Measurements from ENCODE around the gene CRYBA4.

CRYBA4 gene

DNA sequence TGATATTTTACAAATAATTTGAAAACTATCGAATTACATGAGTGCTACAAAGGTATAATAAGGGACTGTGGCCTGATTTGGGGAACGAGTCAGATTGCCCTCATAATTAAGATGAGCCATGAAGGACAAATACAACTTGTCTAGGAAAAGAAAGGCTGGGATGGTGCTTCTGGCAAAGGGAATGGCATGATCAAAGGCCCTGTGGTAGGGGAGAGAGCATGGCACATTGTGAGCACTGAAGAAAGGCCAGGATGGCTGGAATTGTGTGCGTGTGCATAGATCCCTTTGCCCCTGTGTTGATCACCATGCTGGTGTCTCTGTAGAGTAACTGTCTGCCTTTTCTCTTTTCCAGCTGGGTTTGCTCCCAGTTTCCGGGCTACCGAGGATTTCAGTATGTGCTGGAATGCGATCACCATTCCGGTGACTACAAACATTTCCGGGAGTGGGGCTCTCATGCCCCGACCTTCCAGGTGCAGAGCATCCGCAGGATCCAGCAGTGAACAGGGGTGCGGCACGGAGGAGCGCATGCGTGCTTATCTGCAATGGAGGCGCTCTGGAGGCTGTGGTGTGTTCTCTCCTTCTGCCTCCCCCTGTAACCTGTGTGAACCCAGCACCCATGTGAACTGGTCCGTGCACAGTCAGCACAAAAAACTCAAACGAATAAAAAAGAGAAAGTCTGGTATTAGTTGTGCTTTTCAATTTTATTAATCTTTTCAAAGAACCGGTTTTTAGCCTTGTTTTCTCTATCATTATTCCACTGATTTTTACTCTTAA is 8.4 kb downstream of the CRYBA4 start:
- DNase-seq (ENCODE audit: low read depth), result no peak

- no peak for DNase-seq (ENCODE audit: low read depth)
Observed at GRCh38 chr22:26631282-26631681, 9.5 kb downstream of the CRYBA4 start.

GRCh38 chr22:26632422-26633155 is 10.8 kb downstream of the CRYBA4 start:
- no peak for DNase-seq (ENCODE audit: low read depth)

DNA sequence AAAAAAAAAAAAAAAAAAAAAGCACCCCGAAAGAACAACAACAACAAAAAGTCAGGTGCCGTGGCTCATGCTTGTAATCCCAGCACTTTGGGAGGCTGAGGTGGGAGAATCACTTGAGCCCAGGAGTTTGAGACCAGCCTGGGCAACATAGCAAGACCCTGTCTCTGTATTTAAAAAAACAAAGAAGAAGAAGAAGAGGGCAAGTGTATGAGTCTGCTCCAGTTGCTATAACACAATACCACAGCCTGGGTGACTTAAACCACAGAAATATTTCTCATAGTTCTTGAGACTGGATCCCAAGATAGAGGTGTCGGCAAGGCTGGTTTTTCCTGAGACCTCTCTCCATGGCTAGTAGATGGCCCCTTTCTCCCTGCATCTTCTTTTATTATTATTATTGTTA is 12.4 kb downstream of the CRYBA4 start:
- DNase-seq (ENCODE audit: low read depth), result no peak

GRCh38 chr22:26635117-26635516 is 13.4 kb downstream of the CRYBA4 start:
- DNase-seq (ENCODE audit: low read depth), result no peak

DNA sequence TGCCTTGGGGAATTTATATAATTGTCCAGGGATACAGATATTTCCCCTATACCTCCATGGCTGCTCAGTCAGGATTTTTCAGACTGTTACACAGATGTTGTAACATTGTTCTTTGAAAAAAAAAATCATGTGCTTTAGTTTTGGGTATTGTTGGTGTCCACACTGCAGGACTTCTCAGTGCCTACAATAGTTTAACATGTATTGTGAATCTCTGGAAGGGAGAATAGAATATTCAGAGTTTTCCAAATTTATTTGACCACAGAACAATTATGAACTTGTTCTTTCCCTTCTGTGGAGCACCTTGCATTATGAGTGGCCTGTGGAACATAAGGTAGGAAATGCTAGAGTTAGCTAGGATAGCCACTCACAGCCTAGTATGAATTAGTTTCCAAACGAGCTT is 14.5 kb downstream of the CRYBA4 start:
- no peak for DNase-seq (ENCODE audit: low read depth)

- no peak for DNase-seq (ENCODE audit: low read depth)
Observed at GRCh38 chr22:26642465-26643417, 21.0 kb downstream of the CRYBA4 start.

DNA sequence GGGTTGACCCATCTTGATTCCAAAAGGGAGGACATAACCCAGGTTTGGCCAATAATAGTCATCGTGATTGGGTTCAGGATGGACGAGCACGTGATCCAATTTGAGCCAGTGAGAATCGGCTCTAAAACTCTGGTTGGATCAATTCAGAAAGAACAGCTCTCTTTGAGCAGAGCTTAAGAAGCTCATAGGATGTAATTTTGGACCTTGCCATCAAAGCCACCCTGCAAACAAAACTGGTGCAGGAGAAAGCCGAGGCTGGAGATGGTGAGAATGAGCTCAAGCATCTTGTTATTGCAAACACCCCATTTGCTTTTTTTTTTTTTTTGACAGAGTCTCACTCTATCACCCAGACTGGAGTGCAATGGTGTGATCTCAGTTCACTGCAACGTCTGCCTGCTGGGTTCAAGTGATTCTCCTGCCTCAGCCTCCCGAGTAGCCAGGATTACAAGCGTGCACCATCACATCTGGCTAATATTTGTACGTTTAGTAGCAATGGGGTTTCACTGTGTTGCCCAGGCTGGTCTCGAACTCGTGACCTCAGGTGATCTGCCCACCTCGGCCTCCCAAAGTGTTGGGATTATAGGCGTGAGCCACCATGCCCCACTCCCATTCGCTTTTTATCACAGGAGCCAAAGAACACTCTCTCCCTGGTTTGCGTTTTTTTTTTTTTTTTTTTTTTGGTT is 21.8 kb downstream of the CRYBA4 start:
- DNase-seq (ENCODE audit: low read depth), result no peak

DNA sequence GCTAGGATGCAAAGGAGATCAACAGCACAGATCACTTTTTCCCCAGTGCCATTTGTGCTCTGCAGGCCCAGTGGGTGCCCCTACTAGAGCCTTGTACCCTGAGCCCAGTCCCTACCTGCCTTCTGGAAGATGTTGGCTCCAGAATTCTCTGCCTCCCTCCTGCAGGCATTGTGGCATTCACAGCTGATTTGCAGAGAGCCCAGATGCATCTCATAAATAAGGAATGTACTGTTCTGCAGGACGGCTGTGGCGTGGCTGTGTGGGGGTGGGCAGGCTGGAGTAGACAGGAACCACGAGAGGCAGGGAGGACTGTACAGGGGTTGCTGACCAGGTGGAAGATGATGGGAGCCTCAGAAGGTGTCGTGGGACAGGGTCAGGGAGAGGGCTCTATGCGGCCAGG is 24.4 kb downstream of the CRYBA4 start:
- peak; percentile 74 for DNase-seq (ENCODE audit: low read depth)

- DNase-seq (ENCODE audit: low read depth), result no peak
Observed at GRCh38 chr22:26648011-26648497, 26.3 kb downstream of the CRYBA4 start.

DNA sequence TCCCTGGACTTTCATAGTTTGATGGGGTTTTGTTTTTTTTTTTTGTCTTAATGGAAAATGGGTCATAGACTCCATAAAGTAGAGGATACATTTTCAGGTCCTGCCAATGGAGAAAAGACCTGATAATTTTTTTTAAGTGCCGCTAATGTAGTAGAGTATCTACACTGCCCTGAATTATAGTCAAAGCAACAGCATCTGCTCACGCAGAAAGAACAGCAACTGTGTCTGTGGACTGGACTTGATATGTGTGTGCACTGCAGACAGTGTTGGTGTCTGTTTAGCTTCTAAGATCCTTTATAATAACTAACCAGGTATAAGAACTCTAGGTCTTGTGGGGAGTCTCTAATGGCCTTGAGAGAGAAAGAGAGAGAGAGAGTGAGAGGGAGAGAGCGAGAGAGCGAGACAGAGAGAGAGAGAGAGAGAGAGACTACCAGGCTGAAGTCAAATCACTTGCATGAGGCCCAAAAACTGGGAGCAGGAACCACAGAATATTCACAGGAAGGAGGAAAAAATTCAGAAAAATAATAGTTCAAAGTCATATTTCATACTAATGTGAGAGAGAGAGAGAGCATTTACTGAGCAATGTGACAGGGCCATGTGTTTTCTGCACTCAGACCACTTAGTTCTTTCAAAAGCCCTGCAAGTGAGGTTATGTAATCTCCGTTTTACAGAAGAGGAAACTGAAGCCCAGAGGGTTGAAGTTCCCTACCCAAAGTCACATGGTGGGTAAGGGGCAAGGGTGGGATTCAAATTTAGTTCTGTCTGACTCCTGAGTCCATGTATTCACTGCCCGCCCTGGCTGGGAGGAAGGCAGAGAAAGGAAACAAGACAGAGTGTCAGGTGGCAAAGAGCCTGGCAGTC is 27.0 kb downstream of the CRYBA4 start:
- no peak for DNase-seq (ENCODE audit: low read depth)

- DNase-seq (ENCODE audit: low read depth), result no peak
Observed at GRCh38 chr22:26650722-26651421, 29.1 kb downstream of the CRYBA4 start.

DNA sequence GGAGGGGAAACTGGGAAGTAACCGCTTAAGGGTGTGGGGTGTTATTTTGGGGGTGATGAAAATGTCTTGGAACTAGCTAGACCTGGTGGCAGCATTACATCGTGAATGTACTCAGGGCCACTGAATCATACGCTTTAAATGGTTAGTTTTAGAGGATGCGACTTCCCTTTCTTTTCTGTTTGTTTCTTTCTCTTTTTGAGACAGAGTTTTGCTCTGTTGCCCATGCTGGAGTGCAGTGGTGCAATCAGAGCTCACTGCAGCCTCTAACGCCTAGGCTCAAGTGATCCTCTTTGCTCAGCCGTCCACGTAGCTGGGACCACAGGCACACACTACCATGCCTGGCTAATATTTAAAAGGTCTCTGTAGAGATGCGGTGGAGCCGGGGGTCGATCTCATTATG is 30.1 kb downstream of the CRYBA4 start:
- DNase-seq (ENCODE audit: low read depth), result no peak

- no peak for DNase-seq (ENCODE audit: low read depth)
Observed at GRCh38 chr22:26656891-26657851, 35.4 kb downstream of the CRYBA4 start, which contains the start of gene MIAT. TSS of gene MIAT (plus strand) at chr22:26657588.

DNA sequence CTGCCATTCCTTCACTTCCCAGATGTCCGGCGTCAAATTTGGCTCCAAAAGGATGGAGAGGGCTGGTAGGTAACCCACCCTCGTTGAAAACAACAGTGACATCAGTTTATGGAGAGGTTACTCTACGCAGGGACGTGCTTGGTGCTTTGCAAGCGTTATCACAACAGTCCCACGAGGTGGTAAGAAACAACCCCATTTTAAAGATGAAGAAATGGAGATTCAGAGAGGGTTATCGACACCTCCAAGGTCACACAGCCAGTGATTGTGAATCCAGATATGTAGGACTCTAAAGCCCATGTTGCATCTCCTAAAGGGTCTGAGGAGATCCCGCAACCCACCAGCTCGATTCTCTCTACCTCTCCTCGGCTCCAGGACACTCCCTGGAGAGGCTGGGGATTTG is 36.4 kb downstream of the CRYBA4 start:
- DNase-seq (ENCODE audit: low read depth), result no peak

- DNase-seq (ENCODE audit: low read depth), result peak; percentile 91
Observed at GRCh38 chr22:26658671-26659478, 37.1 kb downstream of the CRYBA4 start.

DNA sequence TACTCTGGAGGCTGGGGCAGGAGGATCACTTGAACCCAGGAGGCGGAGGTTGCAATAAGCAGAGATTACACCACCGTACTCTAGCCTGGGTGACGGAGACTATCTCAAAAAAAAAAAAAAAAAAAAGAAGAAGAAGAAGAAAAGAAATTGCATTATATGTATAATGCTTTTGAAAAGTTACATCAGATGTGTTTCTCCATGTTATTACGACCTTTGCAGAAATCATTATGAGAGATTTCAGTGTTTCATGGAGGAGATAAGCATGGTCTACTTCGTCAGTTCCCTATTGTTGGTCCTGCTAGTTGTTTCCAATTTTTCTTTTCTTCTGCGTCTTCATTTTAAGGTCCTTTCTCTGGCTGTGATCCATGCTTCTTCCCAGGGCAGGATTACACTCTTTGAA is 38.6 kb downstream of the CRYBA4 start:
- no peak for DNase-seq (ENCODE audit: low read depth)
